LHCN-M2 (cell line): ENCODE results near the gene ADCY2. TPM values are rescaled to one million over a fixed set of nuclear protein-coding genes. Genes with fewer than 3 reads are reported as not detected.

Source experiments
- DNase-seq: peaks from one replicate; pipeline ENCODE4 v3.0.0-alpha.2; 2012; ENCODE audit warnings: low read depth
- total RNA-seq: library from RNA; depleted of rRNA; stranded (reverse); fragments of >200 nt; gene quantifications from 2 replicates; pipeline ENCODE4 v1.2.3, GENCODE V29; 2014

Gene ADCY2
- total RNA-seq, 1 experiment from 2014 or later = not detected

DNA sequence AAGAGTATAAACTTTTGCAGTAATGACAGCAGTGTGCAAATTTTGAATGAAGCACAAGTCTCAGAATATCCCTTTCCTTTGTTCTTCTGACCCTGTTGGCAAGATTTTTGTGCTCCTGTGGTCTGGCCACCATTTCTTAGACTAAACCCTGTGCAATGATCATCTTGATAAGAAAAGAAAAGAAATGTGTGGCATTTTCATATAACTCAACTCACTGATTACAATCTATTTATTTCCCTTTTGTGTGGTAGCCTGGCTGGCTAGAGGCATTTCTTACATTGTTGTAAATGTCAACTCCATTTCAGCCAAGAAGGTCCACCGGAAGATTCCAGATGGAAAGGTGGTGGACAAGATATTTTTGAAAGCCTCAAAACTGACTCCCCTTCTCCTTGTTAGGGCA, 41.9 kb downstream of the ADCY2 start:
- DNase-seq = no peak

DNA sequence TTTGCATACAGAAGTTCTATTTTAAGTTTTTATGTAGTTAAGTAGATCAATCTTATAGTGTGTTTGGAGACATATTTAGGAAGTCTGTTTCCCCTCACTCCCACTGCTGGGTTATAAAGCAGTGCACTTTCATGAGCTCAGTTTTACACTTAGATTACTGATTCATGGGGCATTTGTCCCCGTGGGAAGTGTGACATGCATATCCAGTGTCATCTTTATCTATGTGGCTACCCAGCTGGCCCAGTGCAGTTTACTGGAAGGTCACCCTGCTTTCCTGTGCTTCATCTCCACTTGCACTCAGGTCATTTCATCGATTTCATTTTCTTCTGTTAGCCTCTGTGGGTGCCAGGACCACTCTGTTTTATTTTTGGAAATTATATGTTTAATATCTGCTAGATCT, 49.1 kb downstream of the ADCY2 start:
- no peak for DNase-seq

DNA sequence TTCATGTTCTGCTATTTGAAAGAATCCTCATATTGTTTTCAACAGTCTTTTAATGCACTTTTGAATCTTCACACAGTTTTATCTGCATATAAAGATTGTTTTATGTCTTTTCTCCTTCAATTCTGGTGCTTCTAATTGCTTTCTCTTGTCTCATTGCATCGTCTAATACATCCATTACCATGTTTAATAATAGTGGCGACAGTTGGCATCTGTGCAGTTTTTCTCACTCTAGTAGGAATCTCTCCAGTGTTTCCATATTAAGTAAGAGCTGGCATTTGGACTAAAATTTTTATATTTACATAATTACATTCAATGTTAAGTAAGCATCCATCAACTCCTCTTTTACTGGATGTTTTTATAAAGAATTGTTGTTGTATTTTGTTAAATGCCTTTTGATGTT, 49.9 kb downstream of the ADCY2 start:
- no peak for DNase-seq

DNA sequence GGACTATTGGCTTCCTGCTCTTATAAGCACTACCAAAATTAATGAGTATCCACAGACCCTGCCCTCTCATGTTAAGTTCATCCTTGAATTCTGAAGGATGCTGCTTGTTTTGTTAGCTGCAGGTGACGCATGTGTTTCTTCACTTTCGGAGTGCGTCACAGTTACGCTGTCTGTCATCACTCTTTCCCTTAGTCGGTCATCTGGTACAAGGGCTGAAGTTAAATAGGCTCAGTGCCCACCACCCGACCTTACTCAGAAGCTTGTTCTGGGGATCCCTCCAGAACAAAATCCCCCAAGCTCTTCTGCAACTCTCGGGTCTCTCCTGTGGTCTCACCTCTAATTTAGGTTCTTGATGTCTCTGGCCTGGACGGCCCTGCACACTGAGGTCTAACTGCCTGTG, 51.0 kb downstream of the ADCY2 start:
- no peak for DNase-seq

DNA sequence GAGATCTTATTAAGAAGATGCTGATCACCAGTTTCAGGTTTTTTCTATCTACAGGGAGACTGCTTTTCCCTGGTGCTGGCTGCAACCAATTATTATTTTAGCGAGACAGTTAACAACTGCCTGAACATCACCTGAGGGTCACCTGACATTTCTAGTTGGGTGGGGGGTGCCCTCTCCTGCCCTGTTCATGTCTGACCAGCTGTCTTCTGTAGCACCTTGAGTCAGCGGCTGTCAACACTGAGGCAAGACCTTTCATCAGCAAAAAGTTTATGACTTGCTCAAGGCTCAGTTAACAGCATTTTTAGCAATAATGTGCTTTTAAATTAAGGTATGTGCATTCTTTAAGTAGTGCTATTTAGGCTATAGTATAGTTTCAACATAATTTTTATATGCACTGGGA, 58.0 kb downstream of the ADCY2 start:
- no peak for DNase-seq

DNA sequence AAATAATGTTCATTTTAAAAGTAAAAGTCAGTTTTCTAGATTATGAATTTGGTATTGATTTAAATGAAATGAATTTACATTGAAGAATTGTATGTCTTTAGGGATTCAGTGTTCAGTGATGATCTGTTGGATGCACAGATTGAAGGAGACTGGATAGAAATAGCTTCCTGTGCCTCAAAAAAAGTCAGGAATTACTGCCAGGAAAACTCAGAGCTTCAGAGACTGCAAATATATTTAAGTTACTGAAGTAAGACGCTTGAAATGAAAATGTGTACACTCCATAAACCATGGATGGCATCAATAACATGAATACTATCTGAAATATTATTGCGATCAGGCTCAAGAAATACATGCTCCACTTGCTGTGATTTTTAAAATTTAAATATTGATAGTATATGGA, 60.3 kb downstream of the ADCY2 start:
- no peak for DNase-seq

DNA sequence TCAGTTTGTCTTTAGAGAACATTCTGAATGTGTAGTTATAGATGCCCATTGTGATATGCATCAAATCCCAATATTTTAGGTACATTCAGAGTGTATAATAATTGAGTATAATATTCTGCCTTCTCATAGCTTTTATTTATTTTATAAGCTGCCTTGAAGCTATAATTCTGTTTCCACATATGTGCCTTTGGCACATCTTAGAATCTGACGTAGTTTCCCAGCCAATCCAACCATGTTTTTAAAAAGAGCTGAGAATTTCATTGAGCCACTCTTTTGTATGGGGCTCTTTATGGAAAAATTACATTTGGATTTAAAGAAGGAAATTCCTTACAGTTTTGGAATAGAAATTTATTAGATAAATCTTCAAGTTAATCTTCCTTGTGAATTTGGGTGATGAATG, 65.4 kb downstream of the ADCY2 start:
- DNase-seq = no peak

DNA sequence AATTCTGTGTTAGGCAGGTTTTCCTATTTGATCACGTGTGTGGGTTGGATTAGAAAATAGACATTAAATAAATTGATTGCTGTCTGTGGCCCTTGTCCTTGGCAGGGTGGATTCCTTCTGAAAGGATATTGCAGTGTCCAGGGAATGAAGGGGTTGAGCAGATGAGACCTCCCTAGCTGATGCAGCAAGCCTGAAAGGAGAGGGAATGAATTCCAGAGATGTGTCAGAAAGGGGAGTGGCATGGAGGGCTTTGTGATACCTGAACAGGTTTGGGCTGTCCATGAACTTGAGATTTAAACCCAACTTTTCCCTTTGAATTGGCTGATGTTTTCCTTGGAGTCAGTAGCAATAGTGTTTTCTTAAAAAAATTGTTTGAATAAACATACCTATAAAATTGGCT, 66.8 kb downstream of the ADCY2 start:
- no peak for DNase-seq

DNA sequence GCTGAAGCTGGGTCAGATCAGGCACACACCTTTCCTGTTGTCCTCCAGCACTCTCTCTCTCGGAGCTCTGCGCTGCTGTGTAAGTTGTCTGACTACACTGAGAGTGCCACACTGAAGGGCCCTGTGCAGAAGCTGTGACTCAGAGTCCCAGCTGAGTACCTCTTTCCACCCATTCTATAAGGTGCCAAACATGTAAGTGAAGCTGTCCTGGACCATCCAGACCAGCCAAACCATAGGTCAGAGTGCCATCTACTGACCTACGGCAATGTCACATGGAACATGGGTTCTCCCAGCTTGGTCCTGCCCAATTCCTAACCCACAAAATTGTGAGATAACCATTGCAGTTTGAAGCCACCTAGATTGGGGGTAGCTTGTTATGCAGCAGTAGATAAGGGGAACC, 68.2 kb downstream of the ADCY2 start:
- no peak for DNase-seq

DNA sequence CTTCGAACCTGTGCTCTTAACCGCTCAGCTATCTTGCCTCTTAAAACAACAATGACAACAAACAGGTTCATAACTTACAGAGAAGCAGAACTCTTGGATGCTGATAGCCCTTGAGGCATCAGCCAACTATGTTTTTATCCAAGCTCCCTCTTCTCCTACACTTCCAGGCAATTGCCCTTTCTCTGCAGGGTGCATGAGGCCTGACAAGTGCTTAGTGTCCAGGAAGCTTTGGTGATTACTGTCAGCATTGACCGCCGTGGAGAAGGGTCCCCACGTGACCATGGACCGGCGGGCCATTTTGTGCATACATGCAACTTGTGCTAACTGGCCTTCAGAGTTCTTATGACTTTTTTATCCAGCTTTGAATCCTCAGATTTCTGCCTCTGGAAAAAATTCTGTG, 71.2 kb downstream of the ADCY2 start:
- no peak for DNase-seq

DNA sequence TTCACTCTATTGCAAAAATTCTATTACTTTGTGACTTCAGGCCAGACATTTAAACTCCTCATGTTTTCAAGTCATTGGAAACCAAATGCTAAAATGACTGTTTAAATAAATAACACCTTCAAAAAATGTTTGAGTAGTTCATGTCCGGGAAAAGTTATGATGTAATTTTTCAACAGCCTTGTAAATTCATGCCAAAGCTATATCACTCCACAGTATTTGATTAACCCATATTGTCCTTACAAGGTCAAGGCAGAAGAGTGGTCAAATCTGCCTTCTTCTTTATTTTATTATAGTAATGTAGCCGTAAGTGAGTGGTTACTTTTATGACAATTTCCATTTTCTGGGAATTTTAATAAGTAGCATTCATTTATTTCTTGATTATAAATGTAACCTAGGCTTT, 72.8 kb downstream of the ADCY2 start:
- DNase-seq = no peak

DNA sequence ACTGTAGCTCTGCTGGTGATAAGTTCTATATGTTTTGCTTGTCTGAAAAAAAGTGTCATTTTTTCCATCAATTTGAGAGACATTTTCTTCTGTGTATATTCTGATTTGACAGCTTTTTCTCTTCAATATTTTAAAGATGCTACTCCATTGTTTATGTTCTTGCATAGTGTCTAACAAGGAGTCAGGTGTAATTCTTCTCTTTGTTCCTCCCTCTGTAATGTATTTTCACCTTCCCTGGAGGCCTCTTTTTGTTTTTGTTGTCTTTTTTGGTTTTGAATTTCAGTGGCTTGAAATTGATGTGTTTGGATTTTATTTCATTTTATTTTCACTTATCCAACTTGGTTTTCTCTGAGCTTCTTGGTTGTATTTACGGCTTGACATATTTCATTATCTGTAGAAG, 75.8 kb downstream of the ADCY2 start:
- DNase-seq = no peak

DNA sequence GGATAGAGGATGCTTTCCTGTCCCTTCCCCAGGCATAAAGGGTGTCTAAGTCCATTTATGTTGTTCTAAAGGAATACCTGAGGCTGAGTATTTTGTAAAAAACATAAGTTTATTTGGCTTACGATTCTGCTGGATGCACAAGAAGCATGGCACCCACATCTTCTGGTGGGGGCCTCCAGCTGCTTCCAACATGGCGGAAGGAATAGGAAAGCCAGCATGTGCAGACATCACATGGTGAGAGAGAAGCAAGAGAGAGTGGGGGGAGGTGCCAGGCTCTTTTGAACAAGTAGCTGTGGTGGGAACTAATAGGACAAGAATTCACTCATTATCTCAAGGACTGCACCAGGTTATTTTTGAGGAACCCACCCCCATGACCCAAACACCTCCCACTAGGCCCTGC, 77.2 kb downstream of the ADCY2 start:
- no peak for DNase-seq

DNA sequence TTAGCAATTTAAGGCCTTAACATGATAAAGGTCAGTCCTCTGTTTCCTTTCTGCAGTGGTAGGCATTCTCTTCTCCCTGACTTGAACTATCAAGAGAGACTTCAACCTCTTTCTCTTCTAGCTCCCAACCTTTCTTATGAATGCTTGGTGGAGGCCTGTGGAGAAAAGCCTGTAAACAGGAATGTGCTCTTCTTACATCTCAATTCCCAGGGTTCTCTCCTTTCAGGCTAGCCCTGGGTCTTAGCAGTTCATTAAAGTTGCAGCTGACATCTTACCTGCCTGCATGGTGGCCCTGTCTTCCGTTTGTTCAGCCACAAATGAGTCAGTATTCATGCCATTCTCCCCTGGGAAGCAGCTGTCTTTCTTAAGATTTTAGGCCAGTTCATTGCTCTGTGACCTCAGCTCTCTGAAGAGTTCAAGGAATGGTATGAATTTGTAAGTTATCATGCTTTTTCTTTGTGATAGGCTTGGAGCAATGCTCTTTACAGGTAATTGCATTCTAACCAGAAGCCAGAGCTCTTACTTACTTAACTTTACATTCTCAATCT, 77.8 kb downstream of the ADCY2 start:
- DNase-seq = no peak

DNA sequence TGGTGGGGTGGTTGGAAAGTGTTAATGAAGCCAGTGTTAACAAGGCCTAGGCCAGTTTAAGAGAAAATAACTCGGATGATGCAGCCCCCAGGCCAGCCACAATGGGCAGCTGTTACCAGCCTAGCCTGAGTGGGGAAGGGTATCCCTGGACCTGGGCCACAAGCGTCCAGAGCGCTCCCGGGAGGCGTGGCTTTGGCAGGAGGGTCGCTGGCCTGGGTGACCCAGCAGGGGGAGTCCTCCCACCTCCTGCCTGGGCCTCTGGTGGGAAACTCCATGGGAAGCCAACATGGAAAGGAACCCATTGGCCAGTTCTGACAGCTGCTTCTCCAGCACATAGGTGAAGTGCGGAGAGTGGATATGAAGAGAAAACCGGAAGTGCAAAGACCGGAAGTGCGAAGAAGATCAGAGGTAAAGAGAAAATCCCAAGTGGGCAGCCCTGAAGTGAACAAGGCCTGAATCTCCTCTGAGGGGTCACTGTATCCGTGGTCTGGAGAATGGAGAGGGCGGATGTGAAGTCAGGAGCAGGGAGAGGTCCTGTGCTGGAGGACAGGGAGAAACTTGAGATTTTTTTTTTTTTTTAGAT, 79.0 kb downstream of the ADCY2 start:
- DNase-seq = no peak

DNA sequence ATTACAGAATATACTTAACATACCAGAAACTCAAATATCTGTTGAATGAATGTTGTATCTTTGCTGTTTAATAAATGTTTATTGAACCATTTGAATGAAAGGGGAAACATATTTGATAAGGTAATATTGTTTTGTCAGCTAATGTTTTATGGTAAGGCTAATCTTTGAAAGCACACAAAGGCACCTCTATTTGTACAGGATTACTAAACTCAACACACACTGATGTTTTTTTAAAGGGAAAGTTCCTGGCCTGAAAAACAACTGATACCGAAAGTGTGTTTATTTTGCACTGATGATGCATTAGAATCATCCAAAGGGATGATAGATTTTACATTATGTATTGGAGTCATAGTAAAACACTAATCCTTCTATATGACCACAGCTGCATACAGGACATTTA, 82.5 kb downstream of the ADCY2 start:
- no peak for DNase-seq

DNA sequence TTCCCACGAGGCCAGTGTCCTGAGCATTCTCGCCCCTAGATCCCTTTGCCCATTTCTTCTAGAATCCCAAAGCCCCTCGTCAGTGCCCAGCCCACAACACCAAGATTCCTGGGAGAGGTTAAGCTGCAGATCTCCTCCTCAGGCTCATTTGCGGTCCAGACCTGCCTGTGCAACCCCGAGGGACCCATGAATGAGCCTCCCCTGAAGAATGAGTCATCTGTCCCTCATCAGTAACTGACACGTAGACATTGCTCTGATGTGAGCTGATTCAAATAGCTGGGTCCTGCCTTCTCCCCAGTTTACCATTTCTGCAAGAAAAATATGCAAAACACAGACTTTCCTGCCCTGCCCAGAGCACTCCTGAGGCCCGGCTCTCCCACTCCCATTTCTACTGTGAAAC, 92.8 kb downstream of the ADCY2 start:
- DNase-seq = no peak

DNA sequence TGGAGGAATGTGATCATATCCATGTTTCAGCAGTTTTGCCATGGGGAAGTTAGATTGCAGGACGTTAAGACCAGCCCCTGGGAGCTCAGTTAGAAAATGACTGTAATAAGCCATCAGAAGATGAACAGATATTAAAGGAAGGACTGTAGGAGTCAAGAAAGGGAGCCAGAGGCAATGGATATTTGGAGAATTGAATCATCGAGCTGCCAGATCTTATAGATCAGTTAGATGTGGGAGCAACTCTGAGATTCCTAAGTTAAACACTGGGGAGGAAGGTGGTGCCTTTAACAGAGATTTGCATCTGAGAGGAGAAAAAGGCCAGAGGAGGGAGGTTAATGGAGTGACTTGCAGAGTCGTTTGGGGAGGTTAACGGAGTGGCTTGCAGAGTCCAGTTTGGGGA, 96.4 kb downstream of the ADCY2 start:
- DNase-seq = no peak

DNA sequence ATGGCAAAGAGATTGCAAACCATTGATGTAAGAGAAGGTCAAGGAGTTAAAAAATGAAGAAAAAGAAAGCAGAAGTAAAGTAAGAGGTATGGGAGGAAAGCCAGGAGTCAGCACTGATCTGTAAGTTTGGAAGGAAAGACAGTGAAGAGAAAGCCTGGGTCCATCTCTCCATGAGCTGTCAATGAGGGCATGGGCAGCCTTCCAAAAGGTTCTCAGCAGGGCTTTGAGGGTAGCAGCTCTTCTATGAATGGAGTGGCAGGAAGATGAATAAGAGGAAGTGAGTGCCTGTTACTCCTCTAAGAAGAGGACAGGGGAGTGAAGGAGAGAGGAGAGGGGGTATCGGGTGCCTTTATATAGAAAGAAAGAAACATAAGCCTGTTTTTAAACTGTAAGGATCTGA, 97.1 kb downstream of the ADCY2 start:
- no peak for DNase-seq

DNA sequence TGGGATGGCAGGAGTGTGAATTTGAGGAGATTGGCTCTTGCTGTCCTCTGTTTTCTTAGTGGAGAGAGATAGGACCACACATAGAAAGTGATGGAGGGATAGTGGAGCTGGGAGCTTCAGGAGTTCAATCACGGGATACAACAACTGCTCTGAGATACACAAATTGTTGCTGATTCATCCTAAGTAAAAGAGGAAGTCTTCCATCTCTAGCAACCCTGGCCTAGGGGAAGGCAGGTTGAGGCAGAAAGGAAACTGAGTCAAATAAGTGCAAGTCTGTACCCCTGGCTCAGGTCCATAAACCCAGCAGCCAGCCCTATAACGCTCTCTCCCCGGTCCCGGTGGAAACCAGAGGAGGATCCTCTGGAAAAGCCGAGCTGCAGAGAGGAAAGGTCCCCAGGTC, 97.7 kb downstream of the ADCY2 start:
- no peak for DNase-seq

DNA sequence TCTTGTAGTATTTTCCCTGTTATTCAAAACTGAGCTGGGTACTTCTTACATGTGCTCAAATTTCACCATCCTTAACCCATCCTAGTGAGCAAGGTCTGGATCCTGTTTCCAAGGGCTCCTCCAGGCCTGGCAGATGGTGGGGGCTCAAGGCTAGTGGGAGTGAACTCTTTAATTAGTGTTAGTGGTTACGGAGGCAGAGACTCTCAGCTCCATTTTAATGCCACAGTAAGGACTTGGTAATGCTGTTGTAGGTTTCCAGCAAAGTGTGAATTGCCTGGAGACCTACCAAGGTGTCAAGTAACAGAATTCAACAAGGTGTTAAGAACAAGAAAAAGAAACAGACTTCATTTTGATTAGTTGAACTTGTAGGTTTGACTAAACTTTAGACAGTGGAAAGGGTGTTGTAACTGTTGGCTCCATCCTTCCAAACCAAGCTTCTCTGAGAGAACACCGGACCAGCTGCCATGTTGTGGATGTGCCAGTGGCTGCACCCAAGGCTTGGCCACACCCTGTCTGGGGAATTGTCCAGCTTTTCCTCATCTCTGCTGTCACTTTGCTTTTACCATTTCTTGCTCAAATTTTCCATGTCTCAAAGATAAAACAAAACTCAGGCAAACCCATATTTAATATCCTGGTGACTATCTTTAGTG, 98.7 kb downstream of the ADCY2 start:
- DNase-seq = no peak

DNA sequence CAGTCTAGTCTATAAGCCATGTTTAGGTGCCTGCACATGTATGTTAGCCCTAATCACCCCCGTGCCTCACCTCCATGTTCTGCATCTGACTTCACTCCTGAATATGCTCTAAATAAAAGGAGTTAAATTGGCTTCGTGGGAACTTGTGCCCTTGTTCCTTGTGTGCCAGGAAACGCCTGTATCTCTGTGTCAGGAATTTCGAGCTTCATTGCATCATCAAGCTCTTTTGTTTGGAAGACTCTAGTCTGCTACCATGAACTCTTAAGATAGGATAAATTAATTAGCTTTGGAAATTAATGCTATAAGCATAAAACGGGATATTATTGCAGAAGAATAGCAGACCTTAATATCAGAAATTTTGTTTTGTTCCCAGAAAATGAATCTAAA, 99.2 kb downstream of the ADCY2 start:
- no peak for DNase-seq

DNA sequence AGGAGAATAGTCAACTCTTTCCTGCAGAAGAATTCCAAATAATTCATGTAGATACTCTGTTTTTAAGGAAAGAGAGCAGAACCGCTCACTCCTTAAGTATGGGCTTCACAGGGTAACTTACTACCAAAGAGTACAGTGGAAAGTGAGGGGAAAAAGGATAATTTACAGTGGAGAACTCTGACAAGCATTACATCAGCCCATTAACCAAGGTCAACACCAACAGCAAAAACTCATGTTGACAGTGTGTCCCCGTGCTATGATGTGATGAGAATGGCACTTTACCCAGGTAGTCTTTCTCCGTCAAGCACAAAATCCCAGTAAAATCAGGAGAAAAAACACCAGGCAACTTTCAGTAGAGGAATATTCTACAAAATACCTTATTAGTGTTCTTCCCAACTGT, 104.3 kb downstream of the ADCY2 start:
- DNase-seq = no peak

DNA sequence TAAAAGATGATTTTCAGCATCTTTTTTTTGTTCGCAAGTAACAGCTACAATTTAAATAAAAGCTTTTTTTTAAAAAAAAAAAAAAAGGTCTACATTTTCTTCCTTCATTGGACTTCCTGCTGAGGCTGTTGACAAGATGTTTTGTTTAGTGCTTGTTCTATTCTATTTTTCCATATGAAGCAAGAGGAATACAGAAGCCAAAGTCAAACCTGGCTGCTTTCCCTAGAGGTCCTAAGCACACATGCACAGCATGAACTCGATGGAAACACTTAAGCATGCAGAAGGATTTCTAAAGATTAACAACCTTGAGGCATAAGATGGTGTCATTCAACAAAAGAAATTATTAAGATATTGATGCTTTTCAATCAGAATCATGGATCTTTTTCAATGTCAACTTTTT, 105.1 kb downstream of the ADCY2 start:
- no peak for DNase-seq
